Activated CD4-positive, alpha-beta T cell treated with anti-CD3 and anti-CD28 coated beads, Interleukin-2, amount 50 U/mL, for 16 hours (primary cell): ENCODE measurements around the gene AKT1.
"Not testable (repeated sequence)": the region's sequence is repeated elsewhere in the genome, so short reads cannot be mapped to it uniquely, and the experiment has no call there.

Experiments used
- DNase-seq: peaks from one replicate; pipeline ENCODE4 v3.0.0-alpha.2; 2020

The AKT1 gene

DNA sequence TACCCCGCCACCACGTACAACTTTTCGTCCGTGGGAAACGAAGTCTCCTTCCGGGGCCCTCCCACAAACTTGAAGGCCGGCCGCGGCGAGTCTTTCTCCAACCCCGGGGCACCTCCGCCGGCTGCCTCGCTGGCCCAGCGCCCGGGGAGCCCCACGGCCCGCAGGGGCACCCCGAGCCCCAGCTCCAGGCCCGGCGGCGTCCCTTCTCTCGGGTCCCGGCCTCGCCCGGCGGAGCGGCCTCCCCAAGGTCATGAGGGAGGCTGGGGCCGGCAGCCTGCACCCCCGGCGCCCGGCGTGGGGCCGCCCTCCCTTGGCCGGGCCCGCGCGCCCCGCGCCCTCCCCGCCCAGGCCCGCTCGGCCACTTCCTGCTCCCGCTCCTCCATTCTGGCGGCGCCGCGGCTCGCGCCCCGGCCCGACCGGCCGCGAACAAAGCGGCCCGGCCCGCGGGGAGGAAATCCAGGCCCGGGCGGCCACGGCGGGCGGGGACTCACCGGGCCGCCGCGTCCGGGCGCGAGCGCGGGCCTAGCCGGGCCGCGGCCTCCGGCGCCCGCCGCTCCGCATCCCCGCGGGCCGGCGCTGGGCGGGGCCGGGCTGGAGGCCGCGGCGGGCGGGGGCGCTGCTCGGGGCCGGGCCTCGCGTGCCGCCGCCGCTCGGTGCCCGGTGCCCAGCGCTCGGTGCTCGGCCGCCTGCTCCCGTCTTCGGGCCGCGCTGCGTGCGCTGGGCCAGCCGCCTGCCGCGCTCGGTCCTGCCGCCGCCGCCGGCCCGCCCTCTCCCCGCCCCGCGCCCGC, at the start of gene AKT1:
AKT1 (minus strand) TSS at position 756 of the 788 bp plus-strand sequence. CDS start 3,105 bp downstream, outside the sequence.
- DNase-seq, result no peak

DNA sequence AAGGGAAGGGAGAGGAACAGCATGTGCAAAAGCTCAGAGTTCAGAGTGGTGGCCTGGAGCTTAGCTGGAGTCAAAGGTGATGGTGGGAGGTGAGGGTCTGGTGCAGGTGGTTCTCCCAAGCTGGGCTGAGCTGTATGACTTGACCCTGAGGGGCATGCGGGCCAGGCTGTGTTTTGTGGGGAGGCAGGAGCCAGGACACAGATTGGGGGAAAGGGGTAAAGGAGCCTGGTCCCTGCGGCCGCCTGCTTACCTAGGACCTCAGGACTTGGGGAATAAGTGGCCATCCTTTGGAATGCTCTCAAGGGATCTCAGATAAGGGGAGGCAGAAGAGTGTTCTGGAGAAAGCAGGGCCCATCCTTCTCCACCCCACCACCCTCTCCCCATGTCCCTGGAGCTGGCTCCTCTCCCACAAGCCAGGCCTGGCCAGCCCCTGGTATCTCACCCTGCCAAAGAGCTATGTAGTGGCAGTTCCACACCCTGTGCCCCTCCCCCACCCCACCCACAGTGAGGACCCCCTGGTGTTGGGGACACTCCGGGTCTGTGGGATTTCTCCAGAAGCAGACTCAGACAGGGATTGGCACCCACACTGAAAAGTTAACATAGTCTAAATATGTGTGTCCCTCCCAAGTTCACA, 49.6 kb upstream of the AKT1 start:
- no peak for DNase-seq

DNA sequence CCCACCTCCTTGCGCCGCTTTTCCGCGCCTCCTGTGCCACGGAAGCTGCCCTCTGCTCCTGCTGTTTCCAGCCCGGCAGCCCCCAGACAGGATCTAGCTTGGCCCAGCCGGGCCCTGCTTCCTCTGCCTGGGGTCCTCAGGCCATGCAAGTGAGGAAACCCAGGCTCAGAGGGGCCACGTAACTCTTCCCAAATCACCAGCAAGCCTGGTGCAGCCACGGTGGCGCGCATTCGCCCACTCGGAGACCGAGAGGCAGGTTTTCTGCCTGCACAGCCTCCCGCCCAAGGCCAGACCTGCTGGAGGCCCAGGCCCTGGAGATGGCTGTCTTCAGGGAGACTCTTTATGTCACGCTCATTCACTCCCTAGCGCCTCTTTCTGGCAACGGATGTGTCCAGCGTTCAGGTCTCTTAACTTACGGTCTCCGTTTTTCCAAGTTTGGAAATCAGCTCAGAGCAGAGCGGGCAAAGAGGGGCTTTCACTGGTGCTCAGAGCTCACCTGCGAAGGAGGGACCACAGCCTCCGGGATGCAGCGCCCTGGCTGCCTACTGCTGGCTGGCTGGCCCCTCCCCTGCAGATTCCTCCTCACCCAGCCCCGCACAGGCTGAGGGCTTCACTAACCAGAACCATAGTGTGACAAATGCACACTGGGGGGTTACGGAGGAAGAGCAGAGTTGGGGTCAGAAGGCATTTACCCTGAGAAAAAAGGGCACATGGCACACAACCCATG, 48.9 kb upstream of the AKT1 start:
- no peak for DNase-seq

DNA sequence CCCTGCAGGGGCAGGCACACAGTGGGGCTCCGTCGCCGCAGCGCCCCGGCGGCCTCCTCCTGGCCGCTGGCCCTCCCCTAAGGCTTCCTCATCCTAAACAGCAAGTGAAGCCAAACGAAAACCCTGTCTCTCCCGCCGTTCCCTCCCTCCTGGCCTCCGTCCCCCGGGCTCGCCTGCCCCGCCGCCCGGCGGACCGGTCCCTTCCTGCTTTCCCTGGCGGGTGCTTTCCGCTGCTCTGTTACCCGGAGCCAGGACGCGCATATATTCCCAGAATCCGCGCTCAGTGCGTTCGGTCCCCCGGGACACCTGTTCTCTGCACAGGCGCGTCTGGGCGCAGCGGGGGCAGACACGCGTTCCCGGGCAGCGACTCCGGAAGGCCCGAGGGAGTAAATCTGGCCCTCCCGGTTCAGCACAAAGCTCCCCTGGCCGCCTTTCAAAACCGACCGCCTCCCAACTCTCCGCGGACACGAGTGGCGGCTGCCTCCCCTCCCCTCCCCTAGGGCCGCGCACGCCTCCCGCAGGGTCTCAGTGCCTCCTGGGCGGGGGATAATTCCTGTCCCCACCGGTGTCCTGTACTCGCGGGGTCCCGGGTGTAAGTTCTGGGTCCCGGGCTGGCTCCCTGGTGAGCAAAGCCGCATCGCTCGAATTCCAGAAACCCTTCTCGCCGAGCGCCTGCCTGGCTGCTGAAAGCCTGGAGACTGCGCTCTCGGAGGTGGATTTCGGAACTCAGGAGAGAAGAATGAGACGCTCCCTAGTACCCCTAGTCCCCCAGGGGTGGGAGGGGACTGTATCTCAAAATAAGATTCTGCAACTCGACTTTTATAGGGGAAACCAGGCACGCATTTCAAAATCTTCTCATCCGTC, 48.1 kb upstream of the AKT1 start:
- no peak for DNase-seq

DNA sequence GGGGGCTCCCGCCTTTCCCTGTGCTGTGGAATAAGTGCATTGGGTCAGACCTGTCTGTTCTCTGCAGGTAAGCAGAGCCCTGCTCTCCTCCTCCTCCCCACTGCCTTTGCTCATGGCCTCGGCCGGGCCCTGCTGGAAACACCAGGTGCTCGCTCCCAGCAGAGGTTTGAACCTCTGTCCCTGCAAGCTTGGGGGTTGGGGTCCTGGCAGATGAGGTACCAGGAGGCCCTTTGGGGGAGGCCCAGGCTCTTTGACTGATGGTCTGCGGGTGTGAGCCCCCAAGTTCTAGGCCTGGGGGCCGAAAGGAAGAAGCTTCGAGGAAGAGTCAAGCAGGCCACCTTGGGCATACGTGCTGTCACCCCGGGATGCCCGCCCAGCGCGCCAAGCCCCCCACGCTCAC, 47.5 kb upstream of the AKT1 start:
- DNase-seq, result no peak

DNA sequence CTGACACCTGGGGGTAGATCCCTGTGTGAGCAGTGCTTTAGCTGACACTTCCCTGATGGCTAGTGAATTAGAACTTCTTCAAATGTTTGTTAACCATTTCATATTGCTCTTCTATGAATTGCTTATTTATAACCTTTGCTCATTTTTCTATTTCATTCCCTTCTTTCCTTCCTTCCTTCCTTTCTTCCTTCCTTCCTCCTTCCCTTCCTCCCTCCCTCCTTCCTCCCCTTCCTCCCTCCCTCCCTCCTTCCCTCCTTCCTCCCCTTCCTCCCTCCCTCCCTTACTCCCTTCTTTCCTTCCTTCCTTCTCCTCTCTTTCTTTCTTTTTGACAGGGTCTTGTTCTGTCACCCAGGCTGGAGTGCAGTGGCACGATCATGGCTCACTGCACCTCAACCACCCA, 46.2 kb upstream of the AKT1 start:
- DNase-seq, result no peak

DNA sequence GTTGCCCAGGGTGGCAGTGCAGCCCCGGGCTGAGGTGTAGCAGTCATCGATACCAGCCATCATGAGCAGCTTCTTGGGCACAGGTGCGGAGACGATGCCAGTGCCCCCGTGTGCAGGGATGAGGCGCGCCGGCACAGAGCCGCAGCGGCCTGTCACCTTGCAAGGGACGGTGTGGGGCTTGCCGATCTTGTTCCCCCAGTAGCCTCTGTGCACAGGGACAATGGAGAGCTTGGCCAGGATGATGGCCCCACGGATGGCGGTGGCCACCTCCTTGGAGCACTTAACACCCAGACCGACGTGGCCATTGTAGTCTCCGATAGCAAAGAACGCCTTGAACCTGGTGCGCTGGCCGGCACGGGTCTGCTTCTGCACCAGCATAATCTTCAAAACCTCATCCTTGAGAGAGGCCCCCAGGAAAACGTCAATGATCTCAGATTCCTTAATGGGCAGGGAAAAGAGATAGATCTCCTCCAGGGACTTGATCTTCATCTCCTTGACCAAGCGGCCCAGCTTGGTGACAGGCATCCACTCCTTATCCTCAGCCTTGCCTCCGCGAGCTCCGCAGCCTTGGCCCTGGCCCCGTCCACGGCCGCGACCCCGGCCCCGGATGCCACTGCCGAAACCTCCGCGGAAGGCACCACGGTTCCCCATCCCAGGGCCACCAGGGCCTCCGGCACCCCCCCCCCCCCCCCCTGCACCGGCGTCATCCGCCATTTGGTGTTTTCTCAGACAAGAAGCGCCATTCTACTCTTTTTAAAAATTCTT, 40.8 kb upstream of the AKT1 start:
- DNase-seq, result not testable (repeated sequence)

DNA sequence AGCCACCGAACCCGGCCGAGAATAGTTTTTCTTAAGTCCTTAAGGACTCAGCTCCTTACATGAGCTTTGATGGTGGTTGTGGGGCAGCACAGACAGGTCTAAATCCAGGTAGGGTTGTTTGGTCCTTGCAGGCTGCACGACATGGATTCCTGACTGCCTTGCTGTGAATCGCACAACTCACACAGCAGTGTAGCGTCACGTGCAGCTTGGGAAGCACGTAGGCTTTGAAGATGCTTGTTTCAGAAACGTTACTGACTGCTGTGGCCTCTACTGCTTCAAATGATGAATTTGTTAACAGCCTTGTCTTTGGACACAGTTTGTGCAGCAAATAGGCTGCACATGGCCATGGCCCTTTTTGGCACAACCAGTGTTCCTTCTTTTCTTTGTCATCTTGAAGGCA, 35.2 kb upstream of the AKT1 start:
- DNase-seq, result no peak

DNA sequence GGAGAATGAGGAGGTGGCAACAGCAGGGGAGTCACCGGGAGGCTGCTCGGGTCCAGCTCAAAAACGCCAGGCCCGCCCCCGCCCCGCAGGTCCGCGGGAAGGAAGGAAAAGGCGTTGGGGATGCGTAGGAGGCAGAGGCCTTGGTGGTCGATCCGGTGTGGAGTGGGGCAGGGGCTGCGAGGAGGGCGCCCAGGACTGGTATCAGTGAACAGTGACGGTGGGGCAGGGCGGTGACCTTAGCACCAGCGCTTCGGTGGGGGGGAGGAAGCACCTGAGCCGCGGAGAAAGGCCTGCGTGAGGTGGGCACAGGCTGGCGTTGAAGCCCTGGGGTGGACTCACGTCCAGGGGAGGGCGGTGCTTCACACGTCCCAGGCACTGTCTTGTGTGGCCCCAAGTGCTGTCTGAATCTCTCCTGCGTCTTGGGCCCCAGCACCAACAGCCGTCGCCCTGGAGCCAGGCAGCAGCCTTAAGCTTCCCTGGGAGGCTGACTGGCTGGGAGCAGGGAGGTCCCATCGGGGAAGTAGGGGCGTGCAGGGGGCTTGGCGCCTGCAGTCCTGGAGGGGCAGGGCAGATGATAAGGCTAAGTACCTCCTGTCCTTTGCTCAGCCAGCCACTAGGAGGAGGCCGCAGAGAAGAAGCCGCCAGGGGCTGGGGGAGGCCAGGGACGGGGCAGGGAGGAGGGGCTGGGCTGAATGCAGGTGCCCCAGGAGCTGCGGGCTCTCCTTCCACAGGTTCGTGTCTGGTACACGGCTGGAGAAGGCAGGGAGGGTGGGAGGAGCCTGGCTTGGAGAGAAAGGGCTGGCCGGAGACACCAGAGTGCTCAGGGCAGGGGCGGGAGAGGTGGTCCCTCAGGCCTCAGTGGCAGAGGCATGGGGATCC, 31.9 kb upstream of the AKT1 start:
- DNase-seq, result peak; percentile 43

DNA sequence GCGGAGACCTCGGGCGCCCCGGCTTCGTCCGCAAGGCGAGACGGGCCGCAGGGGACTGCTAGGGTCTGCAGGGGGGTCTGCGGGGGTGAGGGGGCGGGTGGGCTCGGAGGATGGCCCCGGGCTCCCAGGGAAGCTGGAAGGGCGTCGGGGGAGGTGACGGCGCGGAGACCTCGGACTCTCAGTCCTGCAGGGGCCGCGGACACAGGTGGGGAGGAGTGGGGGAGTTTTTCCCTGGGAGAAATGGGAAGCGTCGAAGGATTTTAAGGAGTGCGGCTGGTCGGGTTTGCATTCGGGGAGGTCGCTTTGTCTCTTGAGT, 31.3 kb upstream of the AKT1 start:
- DNase-seq, result no peak

DNA sequence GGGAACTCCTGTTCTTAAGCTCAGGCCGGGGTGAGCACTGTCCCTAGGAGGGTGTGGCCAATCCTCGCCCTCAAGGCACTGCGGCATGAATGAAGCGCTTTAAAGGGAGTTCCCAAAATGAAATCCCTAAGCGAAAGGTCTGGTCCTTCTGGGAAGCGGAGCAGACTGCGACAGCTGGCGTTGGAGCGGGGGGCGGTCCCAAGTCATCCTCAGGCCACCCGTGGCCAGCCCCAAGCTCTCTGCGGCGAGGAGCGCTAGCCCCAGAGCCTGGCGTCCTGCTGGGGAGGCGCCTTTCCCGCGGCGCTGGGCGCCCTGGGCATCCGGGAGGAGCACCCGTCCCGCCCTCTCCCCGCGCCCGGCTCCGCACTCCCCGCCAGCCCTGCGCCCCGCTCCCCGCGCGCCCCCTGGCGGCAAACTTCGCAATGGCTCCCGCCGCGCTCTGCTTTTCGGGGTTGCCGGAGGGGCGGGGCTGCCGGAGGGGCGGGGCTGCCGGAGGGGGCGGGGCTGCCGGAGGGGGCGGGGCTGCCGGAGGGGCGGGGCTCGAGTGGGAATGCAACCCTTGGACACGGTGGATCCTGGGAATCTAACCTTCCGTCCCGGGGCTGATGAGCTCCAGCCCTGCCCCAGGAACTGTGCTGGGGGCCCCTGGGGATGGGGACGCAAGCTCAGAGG, 30.8 kb upstream of the AKT1 start:
- DNase-seq, result peak; percentile 92

DNA sequence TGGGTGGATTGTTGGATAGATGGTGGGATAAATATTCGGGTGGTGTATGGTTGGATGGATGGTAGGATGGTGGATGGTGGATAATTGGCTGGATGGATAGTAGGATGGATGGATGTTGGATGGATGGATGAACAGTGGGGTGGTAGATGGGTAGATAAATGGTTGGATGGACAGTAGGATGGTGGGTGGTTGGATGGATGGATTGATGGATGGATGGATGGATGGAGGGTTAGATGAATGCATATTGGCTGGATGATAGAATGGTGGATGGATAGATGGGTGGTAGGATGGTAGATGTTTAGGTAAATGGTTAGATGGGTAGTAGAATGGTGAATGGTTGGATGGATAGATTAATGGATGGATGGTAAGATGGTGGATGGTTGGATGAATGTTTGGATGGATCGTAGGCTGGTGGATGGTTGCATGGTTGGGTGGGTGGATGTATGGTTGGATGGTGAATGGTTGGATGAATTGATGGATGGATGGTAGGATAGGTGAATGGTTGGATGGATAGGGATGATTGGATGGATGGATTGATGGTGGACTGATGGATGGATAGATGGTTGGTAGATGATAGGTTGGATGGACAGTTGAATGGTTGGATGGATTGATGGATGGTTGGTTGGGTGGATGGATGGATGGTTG, 28.9 kb upstream of the AKT1 start:
- no peak for DNase-seq

DNA sequence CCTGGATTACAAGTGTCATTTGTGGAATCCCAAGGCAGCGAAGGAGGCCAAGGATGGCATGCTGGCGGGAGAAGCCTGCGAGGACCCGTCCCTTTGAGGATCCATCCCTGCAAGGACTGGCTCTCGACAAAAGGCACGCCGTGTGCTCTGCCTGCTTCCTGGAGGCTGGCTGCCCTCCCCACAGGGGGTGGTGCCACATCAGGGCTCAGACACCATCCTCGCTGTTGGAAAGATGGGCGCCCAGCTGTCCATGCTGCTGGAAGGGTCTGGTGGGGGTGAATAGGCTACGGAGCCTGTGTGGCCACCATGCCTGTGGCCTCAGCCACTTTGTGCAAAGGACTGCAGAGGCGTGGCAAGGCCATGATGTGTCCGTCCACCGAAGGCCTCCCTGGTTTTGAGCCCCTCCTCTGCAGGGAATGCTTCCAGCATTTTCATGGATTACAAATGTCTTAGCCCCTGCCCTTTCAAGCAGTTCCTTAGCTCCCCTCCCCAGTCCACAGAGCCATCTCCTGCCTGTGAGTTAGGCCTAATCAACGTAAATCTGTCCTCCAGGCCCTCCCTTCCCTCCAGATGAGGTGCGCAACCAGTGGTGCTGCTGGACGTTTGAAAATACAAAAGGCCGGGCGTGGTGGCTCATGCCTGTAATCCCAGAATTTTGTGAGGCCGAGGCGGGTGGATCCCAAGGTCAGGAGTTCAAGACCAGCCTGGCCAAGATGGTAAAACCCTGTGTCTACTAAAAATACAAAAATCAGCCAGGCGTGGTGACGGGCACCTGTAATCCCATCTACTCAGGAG, 27.5 kb upstream of the AKT1 start:
- no peak for DNase-seq

DNA sequence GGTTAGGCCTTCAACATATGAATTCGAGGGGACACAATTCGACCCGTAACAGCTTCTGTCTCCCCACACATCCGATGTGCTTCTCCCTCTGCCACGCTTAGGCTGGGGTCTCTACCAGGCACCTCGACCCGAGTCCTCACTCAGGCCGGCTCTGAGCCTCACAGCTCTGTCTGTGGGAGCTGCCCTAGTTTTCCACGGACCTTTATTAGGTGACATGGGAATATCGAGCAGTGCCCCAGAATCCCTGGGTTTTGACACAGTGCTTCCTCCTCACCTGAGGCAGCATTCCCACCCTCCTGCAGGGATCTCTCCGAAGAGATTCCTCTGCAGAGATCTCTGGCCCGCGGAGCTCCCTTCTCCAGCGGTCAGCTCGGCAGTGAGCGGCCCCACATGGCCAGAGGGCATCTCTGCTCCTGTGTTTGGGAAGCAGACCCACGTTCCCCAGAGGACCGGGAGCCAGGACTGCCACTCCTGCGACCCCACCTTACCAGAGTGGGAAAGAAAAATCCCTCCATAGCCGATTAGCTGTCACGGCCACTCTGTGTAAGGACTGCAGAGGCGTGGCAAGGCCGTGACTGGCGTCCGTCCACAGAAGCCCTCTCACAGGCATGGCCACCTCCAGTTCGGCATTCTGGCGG, 26.5 kb upstream of the AKT1 start:
- DNase-seq, result no peak

DNA sequence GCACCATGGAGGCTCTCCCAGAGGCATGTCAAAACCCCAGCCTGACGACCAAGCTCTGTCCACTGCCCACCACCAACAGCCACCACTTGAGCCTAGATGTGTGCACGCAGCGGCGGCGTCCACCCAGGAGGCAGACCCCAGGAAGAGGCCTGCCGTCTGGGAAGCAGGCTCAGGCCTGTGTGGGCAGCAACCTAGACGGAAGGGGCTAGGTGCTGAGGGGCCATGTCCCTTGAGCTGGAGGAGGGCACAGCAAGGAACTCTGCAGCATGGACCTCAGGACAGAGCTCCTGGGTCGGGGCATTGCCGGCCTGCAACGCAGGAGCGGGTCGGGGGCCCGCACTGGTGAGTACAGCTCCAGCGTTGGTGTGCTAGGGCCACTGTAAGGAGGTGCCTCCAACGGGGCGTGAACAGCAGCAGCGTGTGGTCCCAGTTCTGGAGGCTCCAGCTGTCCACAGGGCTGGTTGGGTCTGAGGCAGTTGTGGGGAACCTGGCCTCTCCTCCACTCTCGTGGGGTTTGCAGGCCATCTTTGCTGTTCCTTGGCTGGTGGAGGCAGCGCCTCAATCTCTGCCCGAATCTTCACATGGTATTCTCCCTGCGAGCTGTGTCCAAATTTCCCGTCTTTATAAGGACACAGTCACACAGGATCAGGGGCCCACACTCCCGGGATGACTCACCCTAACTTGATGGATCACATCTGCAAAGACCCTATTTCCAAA, 25.8 kb upstream of the AKT1 start:
- DNase-seq, result no peak

DNA sequence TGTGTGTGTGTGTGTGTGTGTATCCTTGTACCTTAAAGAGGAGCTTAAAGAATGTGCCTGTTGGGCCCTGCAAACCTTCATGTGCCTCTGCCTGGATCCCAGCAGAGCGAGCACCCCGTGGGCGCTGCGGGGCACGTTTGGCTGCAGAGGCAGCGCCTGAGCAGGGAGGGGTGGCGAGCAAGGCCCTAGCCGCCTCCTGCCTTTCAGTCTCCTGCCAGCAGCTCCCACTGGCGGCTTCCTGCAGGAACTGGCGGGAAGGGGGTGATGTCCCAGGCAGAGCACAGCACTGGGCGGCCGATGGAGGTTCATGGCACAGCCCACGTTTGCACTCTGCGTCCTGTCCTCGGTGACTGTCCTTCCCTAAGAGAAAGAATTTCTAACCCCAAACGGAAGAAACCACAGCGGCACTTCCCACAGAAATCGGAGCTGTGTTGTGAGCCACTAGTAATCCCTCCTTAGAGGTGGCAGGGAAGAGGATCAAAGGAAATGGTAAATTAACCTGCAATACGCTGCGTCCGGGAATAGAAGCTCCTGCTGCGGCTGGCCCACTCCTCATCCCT, 25.2 kb upstream of the AKT1 start:
- DNase-seq, result no peak

DNA sequence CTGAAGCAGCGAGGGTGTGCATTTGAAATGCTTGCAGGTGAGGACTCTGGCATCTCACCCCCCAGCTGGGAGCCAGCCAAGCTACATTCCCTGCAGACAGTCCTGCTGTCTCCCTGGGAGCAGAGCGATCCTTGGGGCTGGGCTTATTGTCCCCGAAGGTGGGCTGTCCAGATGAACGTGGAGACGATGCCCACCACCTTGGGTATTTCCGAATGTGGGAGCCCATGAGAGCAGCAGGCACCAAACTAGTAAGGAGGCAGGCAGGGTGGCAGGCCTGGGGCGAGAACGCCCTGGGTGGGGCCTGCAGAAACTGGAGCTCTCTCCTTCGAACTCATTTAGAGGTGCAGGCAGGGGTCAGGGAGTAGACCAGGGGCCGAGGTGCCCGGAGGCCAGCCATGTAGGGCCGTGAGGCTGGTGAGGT, 23.8 kb upstream of the AKT1 start:
- no peak for DNase-seq

DNA sequence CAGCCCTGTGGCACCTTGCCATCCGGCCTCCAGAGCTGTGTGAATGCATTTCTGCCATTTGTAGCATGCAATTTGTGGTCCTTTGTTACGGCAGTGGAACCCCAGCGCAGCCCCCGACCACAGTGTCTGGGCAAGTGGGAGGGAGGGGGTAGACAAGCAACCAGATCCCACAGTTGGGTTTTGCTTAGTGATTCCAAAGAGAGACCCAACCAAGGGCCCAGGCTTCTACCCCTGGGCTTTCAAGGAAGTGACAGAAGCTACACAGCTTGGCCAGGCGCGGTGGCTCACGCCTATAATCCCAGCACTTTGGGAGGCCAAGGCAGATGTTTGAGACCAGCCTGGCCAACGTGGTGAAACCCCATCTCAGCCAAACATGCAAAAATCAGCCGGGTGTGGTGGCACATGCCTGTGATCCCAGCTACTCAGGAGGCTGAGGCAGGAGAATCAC, 23.2 kb upstream of the AKT1 start:
- DNase-seq, result no peak
